Measurements from ENCODE around the gene NBPF1. TPM values are rescaled to one million over a fixed set of nuclear protein-coding genes. Genes with fewer than 3 reads are reported as not detected.
"Not testable (repeated sequence)": the region's sequence is repeated elsewhere in the genome, so short reads cannot be mapped to it uniquely, and the experiment has no call there.

Gene NBPF1
- total and polyA plus RNA-seq, 2 donors (not counting 3 experiments of a cell fraction or from before 2014, with no cell fraction given) = 23.0 to 58.4 TPM

GRCh38 chr1:16528338-16528737 lies 85.0 kb downstream of the NBPF1 start:
- FAIRE-seq; H3K4me3 ChIP-seq (replicated peaks in 1 of 3; ENCODE audit: insufficient read depth in 1 of 3, low read depth in 1 of 3, low read length in 3 of 3); DNase-seq (ENCODE audit: low read depth, low spot score); H2AFZ ChIP-seq (ENCODE audit: low read depth, low read length); H3K4me2 ChIP-seq (ENCODE audit: insufficient read depth, low read length); H3K27me3 ChIP-seq (ENCODE audit: control insufficient read depth in 2 of 2, insufficient read depth in 2 of 2, low read length in 2 of 2); H3K36me3 ChIP-seq (ENCODE audit: control insufficient read depth in 2 of 2, extremely low read depth in 1 of 2, insufficient read depth in 2 of 2, low read length in 2 of 2); H3K27ac ChIP-seq (ENCODE audit: insufficient read depth, low read depth, low read length); H3K9ac ChIP-seq (replicated peaks; ENCODE audit: extremely low read depth, insufficient read depth, low read length); H3K9me3 ChIP-seq (replicated peaks; ENCODE audit: control insufficient read depth, insufficient read depth, low read length); CTCF ChIA-PET; intact Hi-C loops (cut with micrococcal nuclease); H3K79me2 ChIP-seq (ENCODE audit: control insufficient read depth, insufficient read depth, low read length); BruUV-seq (replicated peaks); H4K20me1 ChIP-seq (replicated peaks; ENCODE audit: control insufficient read depth, extremely low read depth, insufficient read depth, low read length); H3K4me1 ChIP-seq (ENCODE audit: control insufficient read depth, extremely low read depth, insufficient read depth, low read length); POLR2A ChIA-PET; H3K9me1 ChIP-seq (replicated peaks; ENCODE audit: control insufficient read depth, extremely low read depth, insufficient read depth, low read length); dilution Hi-C loops (cut with MboI; ENCODE audit: extremely low pct_ligation_motif_present, low sequenced_read_pairs): not testable (repeated sequence)

- intact Hi-C loops (cut with micrococcal nuclease); POLR2A ChIA-PET; DNase-seq (ENCODE audit: low read depth, low spot score): not testable (repeated sequence)
Observed at GRCh38 chr1:16525769-16526168, 87.6 kb downstream of the NBPF1 start.

GRCh38 chr1:16521679-16522078 lies 91.7 kb downstream of the NBPF1 start:
- not testable (repeated sequence) for FAIRE-seq

More at GRCh38 chr1:16525769-16526168, 87.6 kb downstream of the NBPF1 start:
- H3K4me1 ChIP-seq (ENCODE audit: control insufficient read depth, extremely low read depth, insufficient read depth, low read length); H3K4me2 ChIP-seq (ENCODE audit: insufficient read depth, low read length); dilution Hi-C loops (cut with MboI; ENCODE audit: extremely low pct_ligation_motif_present, low sequenced_read_pairs); H3K36me3 ChIP-seq (ENCODE audit: control insufficient read depth in 2 of 2, extremely low read depth in 1 of 2, insufficient read depth in 2 of 2, low read length in 2 of 2); H3K4me3 ChIP-seq (replicated peaks in 1 of 3; ENCODE audit: insufficient read depth in 1 of 3, low read depth in 1 of 3, low read length in 3 of 3); H3K27ac ChIP-seq (ENCODE audit: insufficient read depth, low read depth, low read length); H3K27me3 ChIP-seq (ENCODE audit: control insufficient read depth in 2 of 2, insufficient read depth in 2 of 2, low read length in 2 of 2); H3K9me1 ChIP-seq (replicated peaks; ENCODE audit: control insufficient read depth, extremely low read depth, insufficient read depth, low read length); H3K9me3 ChIP-seq (replicated peaks; ENCODE audit: control insufficient read depth, insufficient read depth, low read length); H4K20me1 ChIP-seq (replicated peaks; ENCODE audit: control insufficient read depth, extremely low read depth, insufficient read depth, low read length); H3K9ac ChIP-seq (replicated peaks; ENCODE audit: extremely low read depth, insufficient read depth, low read length); H3K79me2 ChIP-seq (ENCODE audit: control insufficient read depth, insufficient read depth, low read length); FAIRE-seq; BruUV-seq (replicated peaks); H2AFZ ChIP-seq (ENCODE audit: low read depth, low read length): not testable (repeated sequence)
- CTCF ChIA-PET = interaction anchor here (1.0 kb wide), 1 partner anchor 85 kb away, joined by 4 read pairs; the partner anchor contains the start of gene NECAP2

More at GRCh38 chr1:16521679-16522078, 91.7 kb downstream of the NBPF1 start:
- H3K79me2 ChIP-seq (ENCODE audit: control insufficient read depth, insufficient read depth, low read length); CTCF ChIA-PET; H3K4me1 ChIP-seq (ENCODE audit: control insufficient read depth, extremely low read depth, insufficient read depth, low read length); H3K27ac ChIP-seq (ENCODE audit: insufficient read depth, low read depth, low read length); H3K9ac ChIP-seq (replicated peaks; ENCODE audit: extremely low read depth, insufficient read depth, low read length); H3K9me3 ChIP-seq (replicated peaks; ENCODE audit: control insufficient read depth, insufficient read depth, low read length); intact Hi-C loops (cut with micrococcal nuclease); H2AFZ ChIP-seq (ENCODE audit: low read depth, low read length); dilution Hi-C loops (cut with MboI; ENCODE audit: extremely low pct_ligation_motif_present, low sequenced_read_pairs); H3K4me3 ChIP-seq (replicated peaks in 1 of 3; ENCODE audit: insufficient read depth in 1 of 3, low read depth in 1 of 3, low read length in 3 of 3); POLR2A ChIA-PET; DNase-seq (ENCODE audit: low read depth, low spot score); H3K9me1 ChIP-seq (replicated peaks; ENCODE audit: control insufficient read depth, extremely low read depth, insufficient read depth, low read length); H4K20me1 ChIP-seq (replicated peaks; ENCODE audit: control insufficient read depth, extremely low read depth, insufficient read depth, low read length); H3K4me2 ChIP-seq (ENCODE audit: insufficient read depth, low read length); H3K36me3 ChIP-seq (ENCODE audit: control insufficient read depth in 2 of 2, extremely low read depth in 1 of 2, insufficient read depth in 2 of 2, low read length in 2 of 2); BruUV-seq (replicated peaks): not testable (repeated sequence)
- peaks cover 10 to 16% of the 10 kb centered on the region in 2 experiments for H3K27me3 ChIP-seq (ENCODE audit: control insufficient read depth in 2 of 2, insufficient read depth in 2 of 2, low read length in 2 of 2)
